HL-60 (cell line): ENCODE measurements around the gene TUBB4A.

Experiments used
- DNase-seq, 2 experiments: peaks; one replicate each; pipeline ENCODE4 v3.0.0-alpha.2; 2010 to 2020; ENCODE audit warnings: low read depth in 1 of 2, low spot score in 1 of 2
- H3K27ac ChIP-seq: fragments of 250-450 bp; sonication (Bioruptor Pico); replicated peaks from 2 replicates; pipeline ENCODE4 v1.5.1; 2020; ENCODE audit warnings: mild to moderate bottlenecking, moderate library complexity
- H3K27me3 ChIP-seq: fragments of 250-450 bp; sonication (Bioruptor Pico); 2 replicates; pipeline ENCODE4 v1.5.1; 2021; ENCODE audit warnings: mild to moderate bottlenecking, moderate library complexity; ENCODE audit not compliant: insufficient read depth, poor library complexity, severe bottlenecking
- H3K4me3 ChIP-seq: replicated peaks from 2 replicates; pipeline ENCODE4 v1.5.1; 2011; ENCODE audit warnings: mild to moderate bottlenecking, control low read depth, low read length; ENCODE audit not compliant: insufficient read depth
- CTCF ChIP-seq: IDR thresholded peaks from one replicate; pipeline ENCODE4 v1.5.1; 2011; ENCODE audit warnings: low read length, control low read depth, inconsistent platforms; ENCODE audit not compliant: insufficient read depth
- GABPA ChIP-seq: IDR thresholded peaks from 2 replicates; pipeline ENCODE4 v1.6.1; 2012; ENCODE audit warnings: low read depth
- POLR2AphosphoS5 ChIP-seq: IDR thresholded peaks from 2 replicates; pipeline ENCODE4 v1.6.1; 2012; ENCODE audit warnings: low read depth
- REST ChIP-seq: IDR thresholded peaks from 2 replicates; pipeline ENCODE4 v1.6.1; 2012; ENCODE audit warnings: low read depth; ENCODE audit not compliant: insufficient replicate concordance
- SPI1 ChIP-seq: IDR thresholded peaks from 2 replicates; pipeline ENCODE4 v1.6.1; 2012; ENCODE audit warnings: low read depth, mild to moderate bottlenecking, borderline replicate concordance

The TUBB4A gene

GRCh38 chr19:6448045-6448444 is 54.1 kb downstream of the TUBB4A start:
- no peak for DNase-seq
- H3K27ac ChIP-seq = no peak overlapping the region
- no peak overlapping the region for H3K4me3 ChIP-seq
- TF ChIP-seq CTCF = no peak
- TF ChIP-seq SPI1 = no peak
- TF ChIP-seq POLR2AphosphoS5 = no peak
- TF ChIP-seq REST = no peak
- TF ChIP-seq GABPA = no peak
- H3K27me3 ChIP-seq = no peaks in the 10 kb centered on the region

- Histone ChIP-seq H3K27me3 (no peaks in the 10 kb centered on the region), H3K27ac (no peak overlapping the region), H3K4me3 (no peak overlapping the region)
- TF ChIP-seq SPI1 (no peak), GABPA (no peak), POLR2AphosphoS5 (no peak), REST (no peak), CTCF (no peak)
- no peak for DNase-seq
These were observed 55.7 kb downstream of the TUBB4A start for GRCh38 chr19:6446452-6446851.
